Measurements from ENCODE around the gene FOXL1.
"Not testable (repeated sequence)": the region's sequence is repeated elsewhere in the genome, so short reads cannot be mapped to it uniquely, and the experiment has no call there.

The FOXL1 gene

DNA sequence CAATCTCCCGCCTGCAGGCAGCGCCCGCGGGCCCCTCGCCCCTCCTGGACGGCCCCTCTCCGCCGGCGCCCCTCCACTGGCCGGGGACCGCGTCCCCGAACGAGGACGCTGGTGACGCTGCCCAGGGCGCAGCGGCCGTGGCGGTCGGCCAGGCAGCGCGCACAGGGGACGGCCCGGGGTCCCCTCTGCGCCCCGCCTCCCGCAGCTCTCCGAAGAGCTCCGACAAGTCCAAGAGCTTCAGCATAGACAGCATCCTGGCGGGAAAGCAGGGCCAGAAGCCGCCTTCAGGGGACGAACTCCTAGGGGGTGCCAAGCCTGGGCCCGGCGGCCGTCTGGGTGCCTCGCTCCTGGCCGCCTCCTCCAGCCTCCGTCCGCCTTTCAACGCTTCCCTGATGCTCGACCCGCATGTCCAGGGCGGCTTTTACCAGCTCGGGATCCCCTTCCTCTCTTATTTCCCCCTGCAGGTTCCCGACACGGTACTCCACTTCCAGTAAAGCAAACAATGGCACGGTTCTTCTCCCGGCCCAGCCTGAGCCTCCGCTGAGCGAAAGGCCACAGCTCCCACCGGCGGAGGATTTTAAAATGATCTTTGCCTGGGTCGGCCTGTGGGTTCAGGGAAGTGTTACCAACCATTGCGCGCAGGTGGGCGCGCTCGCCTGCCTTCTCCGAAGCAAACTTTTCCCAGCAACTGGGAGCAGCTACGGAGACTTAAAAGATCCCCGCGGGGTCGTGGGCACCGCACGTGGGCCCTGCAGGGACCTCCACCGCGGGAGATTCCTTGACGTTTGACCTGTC, 1.1 kb downstream of the FOXL1 start:
- FAIRE-seq (no peak), DNase-seq (ENCODE audit: insufficient read length, low spot score) (no peak)

DNA sequence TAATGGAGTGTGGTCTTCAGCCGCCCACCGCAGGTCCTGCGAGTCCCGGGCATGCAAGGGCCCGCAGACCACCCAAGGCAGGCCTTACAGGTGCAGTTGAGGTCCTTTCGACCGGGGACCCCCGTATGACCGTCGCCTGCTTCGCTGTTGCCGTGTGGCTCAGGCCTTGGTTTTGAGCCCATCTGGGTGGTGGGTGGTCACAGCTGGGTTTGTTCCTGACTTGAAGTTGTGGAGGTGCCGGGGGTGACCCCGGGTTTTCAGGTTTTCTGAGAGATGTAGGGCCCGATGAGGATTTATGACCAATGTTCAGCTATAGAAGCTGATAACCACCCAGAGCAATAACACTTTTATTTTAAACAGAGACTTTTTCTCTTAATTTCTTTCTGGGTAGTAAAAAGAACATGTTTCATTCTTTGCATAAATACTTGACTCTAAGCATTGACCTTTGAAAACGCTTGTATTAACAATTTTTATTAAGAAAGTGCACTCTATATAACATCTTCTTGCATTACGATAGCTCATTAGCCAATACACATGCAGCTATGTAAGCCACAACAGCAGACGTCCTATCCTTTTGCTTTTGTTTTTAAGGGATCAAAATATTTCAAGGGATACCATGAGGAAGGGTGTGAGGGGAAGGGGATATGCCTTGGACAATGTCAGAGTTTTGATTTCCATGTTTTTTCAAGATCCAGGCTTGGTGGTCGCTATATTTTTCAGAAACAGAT, 1.9 kb downstream of the FOXL1 start:
- FAIRE-seq, result no peak
- DNase-seq (ENCODE audit: insufficient read length, low spot score), result no peak

DNA sequence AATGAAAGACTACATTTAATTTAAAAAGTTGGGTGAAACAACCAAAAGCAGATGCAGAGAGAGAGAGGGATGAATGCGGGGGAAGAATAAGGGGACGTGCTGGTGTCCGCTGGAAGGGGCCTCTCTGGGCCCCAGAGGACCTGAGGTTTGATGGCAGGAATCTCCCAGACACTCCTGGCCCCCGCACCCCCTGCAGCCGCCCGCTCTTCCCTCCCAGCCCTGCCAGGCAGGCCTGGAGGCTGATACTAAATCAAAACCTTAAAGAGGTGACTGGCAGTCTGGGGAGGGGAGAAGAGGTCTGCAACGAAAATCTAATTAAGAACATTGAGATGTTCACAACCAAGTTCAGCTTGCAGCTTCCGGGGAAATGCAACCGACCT, 2.4 kb downstream of the FOXL1 start:
- DNase-seq (ENCODE audit: insufficient read length, low spot score) (no peak), FAIRE-seq (no peak)

DNA sequence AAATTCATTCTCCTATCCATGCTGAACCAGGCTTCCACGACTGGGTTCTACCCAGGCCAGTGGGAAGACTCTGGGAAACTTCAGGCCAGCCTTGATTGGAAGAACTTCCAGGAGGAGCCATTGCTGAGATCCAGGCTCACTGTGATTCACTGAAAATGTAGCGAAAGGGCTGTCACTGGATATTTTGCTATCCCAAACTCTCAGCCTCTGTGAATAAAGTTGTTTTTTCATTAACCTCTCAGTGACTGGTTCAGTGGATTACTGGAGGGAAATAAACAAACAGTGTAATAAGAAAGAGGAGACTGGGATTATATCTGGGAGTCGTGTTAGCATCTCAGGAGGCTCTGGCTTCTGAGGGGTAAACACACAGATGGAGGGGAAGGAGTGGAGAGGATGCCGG, 3.1 kb downstream of the FOXL1 start:
- no peak for FAIRE-seq

DNA sequence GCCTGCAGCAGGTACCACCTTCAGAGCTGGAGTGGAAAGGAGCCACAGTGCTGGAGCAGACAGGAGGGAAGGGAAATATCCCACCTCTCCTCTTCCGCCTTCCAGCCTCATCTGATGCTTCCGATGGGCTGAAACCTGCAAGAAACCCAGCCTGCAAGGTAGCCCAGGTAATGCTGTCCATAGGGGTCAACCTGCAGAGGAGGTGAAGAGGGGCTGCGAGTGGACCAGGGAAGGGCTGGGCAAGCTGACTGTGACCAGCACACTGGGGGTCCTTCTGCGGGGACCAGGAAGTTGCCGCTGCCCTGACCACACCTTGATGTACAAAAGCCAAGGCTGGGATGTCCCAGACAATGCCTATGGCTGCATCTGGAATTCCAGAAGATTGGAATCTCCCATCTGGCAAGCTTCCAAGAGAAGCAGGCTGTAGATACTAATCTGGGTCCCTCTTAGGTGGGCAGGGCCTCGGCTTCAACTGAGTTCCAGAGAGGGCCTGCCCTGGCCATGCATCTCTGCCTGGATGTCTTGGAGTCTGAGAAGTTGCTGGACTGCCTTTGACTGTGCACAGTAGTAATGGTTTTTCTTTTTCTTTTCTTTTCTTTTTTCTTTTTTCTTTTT, 5.8 kb downstream of the FOXL1 start:
- FAIRE-seq (no peak), DNase-seq (ENCODE audit: insufficient read length, low spot score) (no peak)

More for the DNA sequence above, 3.1 kb downstream of the FOXL1 start:
- DNase-seq (ENCODE audit: insufficient read length, low spot score), result no peak

DNA sequence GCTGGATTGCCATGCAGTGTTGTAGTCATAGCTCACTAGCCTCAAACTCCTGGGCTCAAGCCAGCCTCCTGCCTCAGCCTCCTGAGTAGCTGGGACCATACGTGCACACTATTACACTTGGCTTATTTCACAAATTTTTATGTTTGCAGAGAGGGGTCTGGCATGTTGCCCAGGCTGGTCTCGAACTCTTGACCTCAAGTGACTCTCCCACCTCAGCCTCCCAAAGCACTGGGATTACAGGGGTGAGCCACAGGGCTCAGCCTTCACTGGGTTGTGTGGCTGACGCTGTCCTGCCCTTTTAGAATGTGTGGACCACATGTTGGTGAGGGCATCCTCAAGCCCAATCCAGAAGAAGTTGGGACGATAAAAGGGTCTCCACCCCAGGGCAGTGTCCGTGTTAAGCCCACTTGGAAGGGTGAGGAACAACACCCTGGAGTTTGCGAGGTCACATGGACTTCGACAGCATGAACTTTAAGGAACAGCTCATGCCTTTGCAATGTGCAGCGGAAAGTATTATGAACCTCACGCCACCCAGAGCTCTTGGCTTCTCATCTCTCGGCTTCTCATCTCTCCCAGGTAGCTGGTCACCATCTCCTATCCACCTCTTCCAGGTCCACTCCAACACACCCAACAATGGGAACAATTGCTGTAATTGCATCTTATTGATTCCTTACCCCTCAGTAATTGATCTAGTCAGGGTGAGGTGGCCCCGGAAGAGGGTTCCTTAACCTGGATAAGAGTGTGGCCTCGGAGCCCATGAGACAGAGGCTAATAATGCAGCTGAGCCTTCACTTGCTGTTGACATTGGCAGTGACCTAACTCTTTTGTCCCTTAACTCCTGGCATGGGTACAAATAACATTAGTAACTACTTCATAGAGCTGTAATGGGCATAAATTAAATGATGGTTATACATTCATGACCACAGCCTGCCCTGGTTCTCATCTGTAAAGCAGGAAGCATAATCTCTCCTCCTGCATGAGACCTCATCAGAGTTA, 6.7 kb downstream of the FOXL1 start:
- no peak for FAIRE-seq
- DNase-seq (ENCODE audit: insufficient read length, low spot score), result no peak

DNA sequence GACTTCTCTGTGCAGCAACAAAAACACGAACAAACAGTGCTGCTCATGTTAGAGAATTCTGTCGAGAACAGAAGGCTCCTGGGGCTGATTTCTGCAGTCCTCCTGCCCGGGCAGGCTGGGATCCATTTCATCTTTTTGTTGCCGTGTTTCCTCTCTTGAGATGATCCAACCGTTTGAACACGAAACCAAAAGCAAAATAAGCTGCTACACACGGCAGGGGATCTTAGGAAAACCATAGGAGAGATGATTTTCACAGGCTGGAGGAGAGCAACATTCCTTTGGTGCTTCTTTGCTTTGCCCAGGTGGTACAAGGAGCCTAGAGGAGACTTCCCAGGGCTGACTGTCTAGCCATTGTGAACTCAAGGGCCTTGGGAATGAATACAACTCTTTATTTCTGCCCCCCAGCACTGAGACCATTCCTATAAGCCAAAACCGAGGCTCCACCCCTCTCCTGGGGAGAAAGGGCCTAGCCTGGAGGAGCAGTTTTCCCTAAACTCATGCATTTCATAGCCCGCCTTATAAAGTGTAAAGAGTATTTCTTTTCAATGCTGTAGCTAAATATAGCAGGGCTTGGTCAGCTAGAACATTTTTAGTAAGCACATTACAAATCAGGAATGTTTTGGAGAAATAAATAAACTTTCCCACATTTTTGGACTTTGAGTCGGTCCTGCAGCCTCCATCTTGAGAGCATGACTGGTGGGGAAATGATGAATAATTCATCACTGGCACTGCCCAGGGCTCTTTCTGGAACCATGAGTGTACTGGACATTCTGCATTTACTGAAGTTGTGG, 7.7 kb downstream of the FOXL1 start:
- DNase-seq (ENCODE audit: insufficient read length, low spot score), result no peak
- FAIRE-seq, result no peak

DNA sequence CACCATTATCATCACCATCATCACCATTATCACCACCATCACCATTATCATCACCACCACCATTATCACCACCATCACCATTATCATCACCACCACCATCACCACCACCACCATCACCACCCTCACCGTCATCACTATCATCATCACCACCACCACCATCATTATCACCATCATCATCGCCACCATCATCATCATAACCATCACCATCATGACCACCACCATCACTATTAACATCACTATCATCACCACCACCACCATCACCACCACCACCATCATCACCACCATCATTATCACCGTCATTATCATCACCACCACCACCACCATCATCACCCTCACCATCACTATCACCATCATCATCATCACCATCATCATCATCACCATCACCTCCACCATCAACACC, 9.1 kb downstream of the FOXL1 start:
- FAIRE-seq, result no peak
- no peak for DNase-seq (ENCODE audit: insufficient read length, low spot score)

DNA sequence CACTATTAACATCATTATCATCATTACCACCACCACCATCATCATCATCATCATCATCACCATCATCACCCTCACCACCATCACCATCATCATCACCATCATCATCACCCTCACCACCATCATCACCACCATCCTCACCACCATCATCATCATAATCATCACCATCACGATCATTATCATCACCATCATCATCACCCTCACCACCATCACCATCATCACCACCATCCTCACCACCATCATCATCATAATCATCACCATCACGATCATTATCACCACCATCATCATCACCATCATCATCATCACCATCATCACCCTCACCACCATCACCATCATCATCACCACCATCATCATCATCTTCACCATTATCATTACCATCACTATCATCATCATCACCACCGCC, 9.6 kb downstream of the FOXL1 start:
- not testable (repeated sequence) for FAIRE-seq; DNase-seq (ENCODE audit: insufficient read length, low spot score)

DNA sequence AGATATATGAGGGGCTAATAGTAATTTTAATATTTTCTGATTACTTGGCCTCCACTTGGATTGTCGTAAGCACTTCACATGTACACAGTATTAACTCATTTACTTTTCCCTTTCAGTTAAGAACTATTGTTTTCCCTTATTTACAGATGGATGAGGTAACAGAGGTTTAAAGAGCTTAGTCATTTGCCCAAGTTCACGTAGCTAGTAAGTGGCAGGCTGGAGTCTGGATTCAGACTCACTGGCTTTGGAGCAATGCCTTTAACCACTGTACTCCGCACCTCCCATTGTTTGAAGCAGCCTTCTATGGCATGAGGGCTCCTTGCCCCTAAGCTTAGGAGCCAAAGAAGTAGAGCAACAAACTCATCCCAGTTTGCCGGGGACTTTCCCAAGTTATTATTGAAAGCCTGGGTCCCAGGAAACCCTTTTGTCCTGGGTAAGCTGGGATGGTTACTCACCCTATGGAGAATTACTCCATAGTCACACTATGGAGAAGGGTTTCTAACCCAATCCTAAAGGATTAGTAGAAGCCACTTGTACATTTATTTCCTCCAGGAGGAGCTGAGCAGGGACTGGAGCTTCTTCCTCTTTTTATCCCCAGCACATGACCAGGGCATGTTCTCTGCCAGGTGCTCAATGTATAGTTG, 12.3 kb downstream of the FOXL1 start:
- FAIRE-seq, result no peak

DNA sequence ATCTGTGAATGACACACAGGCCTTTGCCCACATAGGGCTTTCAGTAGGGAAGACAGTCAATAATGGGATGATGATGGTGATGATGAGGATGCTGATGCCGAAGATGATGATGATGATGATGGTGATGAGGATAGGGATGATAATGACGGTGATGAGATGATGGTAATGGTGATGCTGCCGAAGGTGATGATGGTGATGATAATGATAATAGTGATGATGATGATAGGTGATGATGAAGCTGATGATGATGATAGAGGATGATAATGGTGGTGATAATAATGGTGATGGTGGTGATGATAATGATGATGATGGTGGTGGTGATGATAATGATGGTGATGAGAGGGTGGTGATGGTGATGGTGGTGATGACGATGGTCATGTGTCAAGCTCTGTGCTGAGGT, 12.9 kb downstream of the FOXL1 start:
- DNase-seq (ENCODE audit: insufficient read length, low spot score), result no peak
- FAIRE-seq, result no peak

More for the DNA sequence above, 12.3 kb downstream of the FOXL1 start:
- DNase-seq (ENCODE audit: insufficient read length, low spot score), result no peak

DNA sequence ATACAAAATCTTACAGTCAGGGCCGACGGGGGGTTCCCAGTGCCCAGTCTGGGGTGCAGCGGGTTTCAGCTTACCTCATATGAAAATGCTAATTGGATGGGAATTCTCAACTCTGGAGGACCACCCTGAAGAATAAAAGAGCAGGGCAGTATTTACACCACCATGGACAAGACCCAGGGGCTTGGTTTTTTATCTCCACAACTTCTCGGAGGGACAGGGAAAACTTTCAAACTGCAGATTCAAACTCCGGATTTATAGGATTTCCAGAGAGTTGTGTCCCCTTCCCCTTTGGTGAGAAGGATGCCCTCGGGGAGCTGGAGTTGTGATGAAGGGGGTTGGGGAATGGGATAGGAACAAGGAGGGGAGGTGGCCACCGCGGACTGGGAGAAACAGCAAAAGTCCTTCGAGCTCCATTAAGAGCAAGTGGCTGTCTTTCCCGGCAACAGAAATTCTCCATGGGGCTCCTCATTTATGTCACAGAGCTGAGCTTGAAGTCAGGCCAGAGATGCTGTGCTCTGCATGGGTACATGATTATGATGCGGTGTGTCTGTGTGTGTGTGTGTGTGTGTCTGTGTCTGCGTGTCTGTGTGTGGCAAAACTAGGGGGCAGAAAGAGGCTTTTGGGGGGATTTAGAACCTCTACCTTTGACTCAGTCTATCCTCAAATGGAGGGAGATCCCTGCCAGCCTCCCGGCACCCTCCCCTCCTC, 15.7 kb downstream of the FOXL1 start:
- FAIRE-seq (no peak), DNase-seq (ENCODE audit: insufficient read length, low spot score) (no peak)

DNA sequence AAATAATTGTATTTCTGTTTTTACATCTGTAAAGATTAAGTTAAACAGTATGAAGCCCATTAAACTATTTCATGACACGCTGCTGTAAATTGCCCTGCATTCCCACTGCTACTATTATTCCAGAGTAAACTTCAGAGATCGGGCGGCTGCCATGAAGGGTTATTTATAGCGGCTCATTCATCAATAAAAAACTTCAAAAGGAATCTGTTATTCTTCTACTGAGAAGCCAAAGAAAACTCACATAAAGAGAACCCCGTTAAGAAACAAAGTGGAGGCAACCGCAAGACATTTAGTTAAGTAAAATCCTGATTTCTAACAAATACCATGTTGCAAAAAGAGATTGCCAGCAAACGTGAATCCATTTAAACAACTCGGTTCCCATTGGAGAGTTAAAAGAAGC, 16.4 kb downstream of the FOXL1 start:
- no peak for DNase-seq (ENCODE audit: insufficient read length, low spot score)
- FAIRE-seq, result no peak

DNA sequence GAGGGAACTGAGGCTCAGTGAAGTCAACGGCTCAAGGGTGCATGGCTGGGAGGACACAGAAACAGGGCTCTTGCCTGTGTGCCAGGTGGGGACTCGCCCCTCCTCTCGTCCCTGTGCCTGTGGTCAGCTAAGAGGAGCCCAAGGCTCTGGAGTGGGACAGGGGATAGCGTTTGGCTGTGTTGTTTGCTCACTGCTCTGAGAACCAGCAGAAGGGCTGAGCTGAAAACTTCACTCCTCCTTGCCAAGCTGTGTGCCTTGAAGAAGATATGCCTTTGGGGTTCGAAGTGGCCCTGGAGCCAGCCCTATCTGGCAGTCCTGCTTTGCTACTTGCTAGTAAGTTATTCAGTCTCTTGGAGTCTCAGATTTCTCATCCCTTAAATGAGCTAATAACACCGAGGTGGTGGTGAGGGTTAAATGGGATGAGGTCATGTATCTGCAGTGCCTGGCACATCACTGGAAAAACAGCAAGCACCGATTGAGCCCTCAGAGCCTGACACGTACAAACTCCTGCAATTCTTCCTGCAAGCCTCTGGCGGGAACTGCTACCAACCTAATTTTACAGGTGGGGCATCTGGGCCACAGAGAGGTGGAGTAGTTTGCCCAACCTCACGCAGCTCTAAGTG, 17.7 kb downstream of the FOXL1 start:
- DNase-seq (ENCODE audit: insufficient read length, low spot score) (no peak), FAIRE-seq (no peak)

DNA sequence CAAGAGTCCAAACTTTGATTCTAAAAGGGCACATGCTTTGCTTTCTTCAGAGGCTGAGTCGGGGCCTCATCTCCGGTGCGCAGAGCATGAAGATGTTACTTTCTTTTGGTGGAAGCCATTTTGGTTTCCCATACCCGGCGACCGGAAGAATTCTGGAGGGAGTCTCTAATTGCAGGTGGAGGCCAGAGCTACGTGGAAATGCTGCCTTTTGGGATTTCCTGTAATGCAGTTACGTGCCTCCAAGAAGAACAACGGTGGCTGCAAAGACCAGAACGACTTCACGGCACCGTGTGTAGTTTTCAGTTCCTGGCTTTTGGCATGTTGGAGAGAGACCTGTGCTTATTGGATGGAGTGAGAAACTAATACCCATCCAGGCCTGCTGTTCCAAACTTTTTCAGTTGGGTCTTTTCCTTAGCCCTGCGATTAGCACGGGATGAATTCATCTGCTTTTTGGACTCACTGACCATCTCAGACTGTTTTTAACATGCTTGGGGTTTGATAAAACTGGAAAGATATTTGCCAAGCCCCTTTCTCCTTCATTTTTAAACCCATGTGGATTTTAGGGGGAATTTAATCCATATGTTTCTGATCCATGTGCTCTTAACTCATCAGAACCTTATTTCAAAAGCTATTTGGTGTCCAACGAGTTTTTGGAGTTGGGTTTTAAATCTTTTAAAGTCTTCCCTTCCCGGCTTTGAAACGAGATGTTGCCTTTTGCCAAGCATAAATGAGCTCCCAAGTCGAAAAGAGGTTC, 19.0 kb downstream of the FOXL1 start:
- DNase-seq (ENCODE audit: insufficient read length, low spot score) (no peak), FAIRE-seq (no peak)

DNA sequence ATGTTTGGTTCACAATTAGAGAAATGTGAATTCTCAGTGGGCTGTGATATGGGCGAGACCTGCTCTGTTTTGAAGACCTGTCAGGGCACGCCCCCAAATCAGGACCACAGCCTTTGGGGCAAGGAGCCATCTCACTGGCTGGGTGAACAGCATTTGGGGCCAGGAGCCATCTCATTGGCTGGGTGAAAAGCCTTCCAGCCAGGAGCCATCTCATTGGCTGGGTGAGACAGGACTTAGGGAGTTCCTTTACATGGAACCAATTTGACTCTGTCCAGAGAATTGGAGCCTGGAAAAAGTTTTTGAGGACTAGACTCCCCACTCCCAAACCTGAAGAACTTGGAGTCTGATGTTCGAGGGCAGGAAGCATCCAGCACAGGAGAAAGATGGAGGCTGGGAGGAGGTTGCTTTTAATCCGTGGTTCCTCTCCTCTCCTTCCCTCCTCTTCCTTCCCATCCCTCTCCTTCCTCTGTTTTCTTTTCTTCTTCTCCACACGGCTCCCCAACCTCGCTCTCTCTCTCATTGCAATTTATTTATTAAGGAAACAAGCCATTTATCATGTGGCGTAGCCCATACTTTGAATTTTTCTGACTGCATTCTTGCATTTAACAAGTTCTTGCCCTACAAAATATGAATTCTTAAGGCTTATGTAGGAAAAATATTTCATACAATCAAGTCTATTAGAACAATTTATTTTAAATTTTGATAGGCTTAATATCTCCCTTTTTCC, 19.7 kb downstream of the FOXL1 start:
- no peak for FAIRE-seq
- DNase-seq (ENCODE audit: insufficient read length, low spot score), result no peak
